Measurements from ENCODE around the gene OR10J1. TPM values are rescaled to one million over a fixed set of nuclear protein-coding genes. Genes with fewer than 3 reads are reported as not detected.

OR10J1 gene
- not detected in 2 replicates for total RNA-seq

GRCh38 chr1:159439422-159439821 is at the start of gene OR10J1:
Gene OR10J1 (plus strand): TSS chr1:159439722. CDS start chr1:159439792, 70 bp downstream.

GRCh38 chr1:159431904-159432303 is 7.6 kb upstream of the OR10J1 start, which contains the start of gene OR10J4:
Gene OR10J4 (plus strand): TSS chr1:159432204.

Other genes with a start within 250 kb of the OR10J1 start
- not detected in 2 replicates for gene ACKR1, start 234.8 kb upstream of the OR10J1 start, total RNA-seq
- gene FCER1A, start 137.4 kb upstream of the OR10J1 start, total RNA-seq = not detected in 2 replicates
- gene OR10J4, start 7.5 kb upstream of the OR10J1 start, total RNA-seq = not detected in 2 replicates
- not detected in 2 replicates for gene OR10J5, start 96.3 kb downstream of the OR10J1 start, total RNA-seq
- gene APCS, start 148.1 kb downstream of the OR10J1 start, total RNA-seq = not detected in 2 replicates